GM23248 (cell line): ENCODE results near the gene EFNA2. TPM values are rescaled to one million over a fixed set of nuclear protein-coding genes. Genes with fewer than 3 reads are reported as not detected.

Source experiments
- DNase-seq: peaks from one replicate; pipeline ENCODE4 v3.0.0-alpha.2; 2015
- H2AFZ ChIP-seq: fragments of 200-600 bp; sonication (generic); 2 replicates; pipeline ENCODE4 v1.6.1; 2016; ENCODE audit warnings: antibody characterized with exemption
- H3F3A ChIP-seq: fragments of 200-600 bp; sonication (generic); 2 replicates; pipeline ENCODE4 v1.6.1; 2016; ENCODE audit warnings: mild to moderate bottlenecking, antibody characterized with exemption, mixed run types; ENCODE audit not compliant: insufficient read depth
- H3K27ac ChIP-seq: fragments of 200-600 bp; sonication (generic); 2 replicates; pipeline ENCODE4 v1.5.1; 2016; ENCODE audit warnings: mild to moderate bottlenecking
- H3K27me3 ChIP-seq: fragments of 200-600 bp; sonication (generic); replicated peaks from 2 replicates; pipeline ENCODE4 v1.6.1; 2016; ENCODE audit warnings: mild to moderate bottlenecking; ENCODE audit not compliant: insufficient read depth
- H3K36me3 ChIP-seq: fragments of 200-600 bp; sonication (generic); 2 replicates; pipeline ENCODE4 v1.6.1; 2016; ENCODE audit warnings: low read depth, mild to moderate bottlenecking
- H3K4me1 ChIP-seq: fragments of 200-600 bp; sonication (generic); 2 replicates; pipeline ENCODE4 v1.6.1; 2016; ENCODE audit warnings: mild to moderate bottlenecking; ENCODE audit not compliant: insufficient read depth
- H3K4me2 ChIP-seq: fragments of 200-600 bp; sonication (generic); one replicate; pipeline ENCODE4 v1.6.1; 2016; ENCODE audit warnings: mild to moderate bottlenecking; ENCODE audit not compliant: unreplicated experiment
- H3K4me3 ChIP-seq: fragments of 200-600 bp; sonication (generic); 2 replicates; pipeline ENCODE4 v1.5.1; 2016; ENCODE audit warnings: mild to moderate bottlenecking
- H3K79me2 ChIP-seq: fragments of 200-600 bp; sonication (generic); 2 replicates; pipeline ENCODE4 v1.6.1; 2016; ENCODE audit warnings: mild to moderate bottlenecking; ENCODE audit not compliant: insufficient read depth
- H3K9ac ChIP-seq: fragments of 200-600 bp; sonication (generic); 2 replicates; pipeline ENCODE4 v1.6.1; 2016; ENCODE audit warnings: mild to moderate bottlenecking
- H3K9me2 ChIP-seq: fragments of 200-600 bp; sonication (generic); 2 replicates; pipeline ENCODE4 v1.6.1; 2016; ENCODE audit warnings: mixed run types, mild to moderate bottlenecking, moderate library complexity; ENCODE audit not compliant: insufficient read depth
- H3K9me3 ChIP-seq: fragments of 200-600 bp; sonication (generic); one replicate; pipeline ENCODE4 v1.6.1; 2017; ENCODE audit warnings: low read depth
- H4K20me1 ChIP-seq: fragments of 200-600 bp; sonication (generic); 2 replicates; pipeline ENCODE4 v1.6.0; 2016; ENCODE audit not compliant: insufficient read depth
- EZH2 ChIP-seq: fragments of 200-600 bp; sonication (generic); IDR thresholded peaks from 2 replicates; pipeline ENCODE4 v1.6.1; 2018; ENCODE audit warnings: antibody characterized with exemption, mild to moderate bottlenecking; ENCODE audit not compliant: insufficient read depth, poor library complexity, severe bottlenecking
- EZH2phosphoT487 ChIP-seq: fragments of 200-600 bp; sonication (generic); IDR thresholded peaks from 2 replicates; pipeline ENCODE4 v1.6.1; 2018; ENCODE audit warnings: antibody characterized with exemption, moderate library complexity, mild to moderate bottlenecking, low read depth; ENCODE audit not compliant: insufficient read depth
- WGBS, 2 experiments: methylation state at CpG; one replicate each; pipeline ENCODE4 v1.1.6; 2015 to 2017; ENCODE audit warnings: low lambda C conversion rate in 2 of 2, low coverage in 1 of 2; ENCODE audit errors: missing lambda C conversion rate in 2 of 2; 5-methylcytosine and 5-hydroxymethylcytosine counted together
- in situ Hi-C: fragments of 300-500 bp; cut with MboI; formaldehyde crosslinking; loops from 2 replicates; pipeline ENCODE4 v1.15.0; 2020
- polyA plus RNA-seq: library from polyadenylated mRNA; unstranded; fragments of >200 nt; fragmentation: Nextera tagmentation; extraction: Ambion mirVana; gene quantifications from 2 replicates; pipeline ENCODE4 v1.2.1, GENCODE V29; 2016
- total RNA-seq: library from RNA; depleted of rRNA; stranded (reverse); fragments of >200 nt; shearing (Covaris generic); gene quantifications from 2 replicates; pipeline ENCODE4 v1.2.3, GENCODE V29; 2014

Gene EFNA2
- total and polyA plus RNA-seq, 2 experiments from 2014 or later = not detected

- DNase-seq = peak; percentile 67
- Histone ChIP-seq H3K9me2 (no peaks in the 10 kb centered on the region), H3K4me1 (peaks cover 41% of the 10 kb centered on the region), H3K27ac (peak overlapping the region; percentile 98), H3K9me3 (no peaks in the 10 kb centered on the region), H3K27me3 (no peaks in the 10 kb centered on the region), H3F3A (peaks cover 51% of the 10 kb centered on the region), H2AFZ (no peak overlapping the region), H3K9ac (peak overlapping the region; percentile 94), H4K20me1 (no peaks in the 10 kb centered on the region), H3K4me3 (peak overlapping the region; percentile 38; the same call in 1 of the 2 replicates), H3K79me2 (peaks cover 32% of the 10 kb centered on the region), H3K36me3 (peaks cover 25% of the 10 kb centered on the region; the same call in 1 of the 2 replicates), H3K4me2 (peak overlapping the region; percentile 51)
- in situ Hi-C loops = no loop called here
- WGBS, 2 experiments = 19 to 33% methylated on average over 10 to 31 of the region's 33 CpGs
- TF ChIP-seq EZH2phosphoT487 (no peak), EZH2 (no peak)
Observed at GRCh38 chr19:1259876-1260748, 25.6 kb upstream of the EFNA2 start.

GRCh38 chr19:1260749-1261537 lies 24.7 kb upstream of the EFNA2 start:
- WGBS, 2 experiments = 1 to 6% methylated on average over 25 to 63 of the region's 83 CpGs

GRCh38 chr19:1261538-1261797 lies 24.2 kb upstream of the EFNA2 start:
- in situ Hi-C loops = no loop called here
- Histone ChIP-seq H3K9me2 (no peaks in the 10 kb centered on the region), H3K27ac (peak overlapping the region; percentile 98), H2AFZ (no peak overlapping the region), H3K27me3 (no peaks in the 10 kb centered on the region), H3K9me3 (no peaks in the 10 kb centered on the region), H3K4me2 (peak overlapping the region; percentile 98), H3K4me3 (peak overlapping the region; percentile 81), H3K79me2 (peaks cover 19% of the 10 kb centered on the region), H3K4me1 (peaks cover 48% of the 10 kb centered on the region), H3K36me3 (peaks cover 14% of the 10 kb centered on the region; the same call in 1 of the 2 replicates), H3F3A (peaks cover 40% of the 10 kb centered on the region), H3K9ac (peak overlapping the region; percentile 94), H4K20me1 (no peaks in the 10 kb centered on the region)
- peak; percentile 63 for DNase-seq
- 21 to 25% methylated on average over 14 of the region's 14 CpGs for WGBS, 2 experiments
- no peak for TF ChIP-seq EZH2
- TF ChIP-seq EZH2phosphoT487 = no peak

More at GRCh38 chr19:1260749-1261537, 24.7 kb upstream of the EFNA2 start:
- Histone ChIP-seq H3K27ac (peak overlapping the region; percentile 98), H3K4me2 (peak overlapping the region; percentile 98), H3K4me1 (peaks cover 45% of the 10 kb centered on the region), H3K36me3 (peaks cover 17% of the 10 kb centered on the region; the same call in 1 of the 2 replicates), H3F3A (peaks cover 46% of the 10 kb centered on the region), H3K79me2 (peaks cover 24% of the 10 kb centered on the region), H2AFZ (no peak overlapping the region), H3K27me3 (no peaks in the 10 kb centered on the region), H3K9ac (peak overlapping the region; percentile 94), H4K20me1 (no peaks in the 10 kb centered on the region), H3K4me3 (peak overlapping the region; percentile 81), H3K9me2 (no peaks in the 10 kb centered on the region), H3K9me3 (no peaks in the 10 kb centered on the region)
- in situ Hi-C loops = no loop called here
- TF ChIP-seq EZH2phosphoT487 = no peak
- no peak for TF ChIP-seq EZH2
- DNase-seq = peak; percentile 99

GRCh38 chr19:1261798-1262622 lies 23.7 kb upstream of the EFNA2 start:
- Histone ChIP-seq H2AFZ (no peak overlapping the region), H3K9me2 (no peaks in the 10 kb centered on the region), H3F3A (peaks cover 35% of the 10 kb centered on the region), H3K4me1 (peaks cover 48% of the 10 kb centered on the region), H3K79me2 (peaks cover 13% of the 10 kb centered on the region), H3K36me3 (peaks cover 9% of the 10 kb centered on the region; the same call in 1 of the 2 replicates), H3K4me2 (peak overlapping the region; percentile 98), H3K4me3 (peak overlapping the region; percentile 81), H4K20me1 (no peaks in the 10 kb centered on the region), H3K27me3 (no peaks in the 10 kb centered on the region), H3K9ac (peak overlapping the region; percentile 94), H3K9me3 (no peaks in the 10 kb centered on the region), H3K27ac (peak overlapping the region; percentile 98)
- no peak for TF ChIP-seq EZH2
- TF ChIP-seq EZH2phosphoT487 = no peak
- DNase-seq = peak; percentile 85
- WGBS, 2 experiments = 9 to 17% methylated on average over 25 of the region's 28 CpGs
- in situ Hi-C loops = no loop called here
